GM12878 (cell line): ENCODE measurements around the gene AKT1S1. TPM values are rescaled to one million over a fixed set of nuclear protein-coding genes. Genes with fewer than 3 reads are reported as not detected.

Experiments
- ATAC-seq: fragments of 200-7000 bp; cut with Tn5 transposase; 3 replicates; pipeline ENCODE4 v1.9.1; 2020; ENCODE audit warnings: mild to moderate bottlenecking, moderate library complexity
- BruUV-seq: library from RNA; stranded (reverse); fragments of 400-500 nt; replicated peaks from 2 replicates; lab custom pipeline; 2021; lab: Mats Ljungman, UMichigan
- CTCF ChIA-PET: fragments of 300-600 bp; sonication (Branson Sonifier 250); formaldehyde crosslinking; extraction: SDS; loops from one replicate; lab custom pipeline; 2021; ENCODE audit warnings: inconsistent platforms; lab: Yijun Ruan, JAX
- POLR2A ChIA-PET: fragments of 350-600 bp; formaldehyde crosslinking; extraction: SDS; loops from one replicate; lab custom pipeline; 2021; ENCODE audit warnings: inconsistent platforms; lab: Charles Lee
- RAD21 ChIA-PET: fragments of 300-600 bp; sonication (Branson Sonifier 250); formaldehyde crosslinking; loops from one replicate; lab custom pipeline; 2023; ENCODE audit warnings: antibody characterized with exemption; ENCODE audit not compliant: unreplicated experiment; lab: Charles Lee
- SMC1A ChIA-PET: fragments of 300-600 bp; sonication (Branson Sonifier 250); formaldehyde crosslinking; loops from one replicate; lab custom pipeline; 2023; ENCODE audit not compliant: unreplicated experiment, uncharacterized antibody; lab: Charles Lee
- DNase-seq: peaks from one replicate; pipeline ENCODE4 v3.0.0-alpha.2; 2011; ENCODE audit warnings: low read depth, low spot score
- FAIRE-seq: peaks from 3 replicates; lab custom pipeline; 2011; peaks lifted over from hg19 to GRCh38; lab: Jason Lieb, UNC
- H2AFZ ChIP-seq: 2 replicates; pipeline ENCODE4 v1.6.0; 2011; ENCODE audit warnings: low read depth, low read length, control low read depth; ENCODE audit not compliant: control insufficient read depth
- H3K27ac ChIP-seq: 2 replicates; pipeline ENCODE4 v1.5.1; 2011; ENCODE audit warnings: control low read depth; ENCODE audit not compliant: control insufficient read depth, insufficient read depth
- H3K27me3 ChIP-seq, 2 experiments: replicated peaks in 1 of 2; 2 replicates each; pipeline versions ENCODE4 v1.6.0 to v1.6.1; 2011; ENCODE audit warnings: low read length in 1 of 2; ENCODE audit not compliant: control insufficient read depth in 2 of 2, insufficient read depth in 2 of 2
- H3K36me3 ChIP-seq, 2 experiments: 2 replicates each; pipeline ENCODE4 v1.5.1; 2011; ENCODE audit warnings: low read length in 1 of 2; ENCODE audit not compliant: control insufficient read depth in 2 of 2, insufficient read depth in 2 of 2
- H3K4me1 ChIP-seq: 2 replicates; pipeline ENCODE4 v1.6.1; 2011; ENCODE audit warnings: mild to moderate bottlenecking, low read length, moderate library complexity, mixed read lengths; ENCODE audit not compliant: control insufficient read depth, insufficient read depth
- H3K4me2 ChIP-seq: 2 replicates; pipeline ENCODE4 v1.6.0; 2011; ENCODE audit warnings: control low read depth; ENCODE audit not compliant: control insufficient read depth, insufficient read depth
- H3K4me3 ChIP-seq: fragments of 200-600 bp; sonication (generic); 2 replicates; pipeline ENCODE4 v1.5.1; 2016
- H3K79me2 ChIP-seq: 2 replicates; pipeline ENCODE4 v1.6.0; 2011; ENCODE audit warnings: low read length; ENCODE audit not compliant: control insufficient read depth, insufficient read depth
- H3K9ac ChIP-seq: 2 replicates; pipeline ENCODE4 v1.8.0; 2011; ENCODE audit warnings: low read length, control low read depth, mixed read lengths; ENCODE audit not compliant: control insufficient read depth, insufficient read depth
- H3K9me3 ChIP-seq: replicated peaks from 3 replicates; pipeline ENCODE4 v1.5.1; 2011; ENCODE audit warnings: mild to moderate bottlenecking, low read length; ENCODE audit not compliant: control insufficient read depth, insufficient read depth
- H4K20me1 ChIP-seq: 2 replicates; pipeline ENCODE4 v1.6.0; 2011; ENCODE audit not compliant: control insufficient read depth, insufficient read depth
- E2F4 ChIP-seq: IDR thresholded peaks from 2 replicates; pipeline ENCODE4 v1.6.1; 2012; ENCODE audit warnings: low read depth, low read length, improper control_type of control experiment
- HDGF ChIP-seq: fragments of 450-650 bp; IDR thresholded peaks from 2 replicates; pipeline ENCODE4 v1.6.1; 2016; ENCODE audit warnings: antibody characterized with exemption
- POLR2A ChIP-seq: IDR thresholded peaks from 2 replicates; pipeline ENCODE4 v1.6.1; 2011; ENCODE audit warnings: low read depth, mild to moderate bottlenecking, low read length
- POLR2AphosphoS2 ChIP-seq: IDR thresholded peaks from 2 replicates; pipeline ENCODE4 v1.6.1; 2011; ENCODE audit warnings: low read depth, mild to moderate bottlenecking, low read length, improper control_type of control experiment, moderate library complexity
- POLR2AphosphoS5 ChIP-seq: IDR thresholded peaks from 2 replicates; pipeline ENCODE4 v1.6.1; 2011; ENCODE audit warnings: mild to moderate bottlenecking, low read length, inconsistent platforms
- whole genome bisulfite sequencing: methylation state at CpG from one replicate; pipeline ENCODE4 v1.1.6; 2016; ENCODE audit warnings: low lambda C conversion rate; ENCODE audit not compliant: insufficient replicate concordance, insufficient coverage; ENCODE audit errors: missing lambda C conversion rate; 5-methylcytosine and 5-hydroxymethylcytosine counted together
- in situ Hi-C: fragments of 300-500 bp; cut with MboI; formaldehyde crosslinking; loops from 9 replicates; pipeline ENCODE4 v1.14.3; 2018; ENCODE audit warnings: mixed read lengths
- intact Hi-C: fragments of 100-400 bp; cut with micrococcal nuclease; formaldehyde crosslinking; loops from one replicate; pipeline ENCODE4 v1.14.2; 2022; ENCODE audit not compliant: unreplicated experiment
- polyA plus RNA-seq, 11 experiments: library from polyadenylated mRNA; depleted of rRNA in 4 of 11; unstranded in 6 of 11; stranded (reverse) in 5 of 11; fragments of >200 nt; fragmentation: Nextera tagmentation in 4 of 11; fragmentation: Illumina TruSeq in 1 of 11; extraction: Ambion mirVana in 4 of 11; extraction: Trizol in 1 of 11; gene quantifications; 1 replicate in 1 of 11; 2 replicates in 10 of 11; pipeline versions ENCODE4 v1.2.1 to v1.2.3, GENCODE V29; 2011 to 2016; ENCODE audit warnings: inconsistent platforms in 2 of 11, missing spikeins in 2 of 11, low read depth in 1 of 11
- total RNA-seq, 4 experiments: library from RNA; depleted of rRNA in 3 of 4; stranded (reverse); fragments of >200 nt in 3 of 4; fragmentation: Illumina TruSeq in 1 of 4; extraction: Trizol in 1 of 4; gene quantifications; 2 replicates each; pipeline versions ENCODE4 v1.2.1 to v1.2.3, GENCODE V29; 2013 to 2021

AKT1S1 gene
- total and polyA plus RNA-seq, 10 of the 15 experiments (the other 5 are each of a cell fraction or from before 2014, with no cell fraction given) = 0.43 to 23.0 (median 12.3) TPM

DNA sequence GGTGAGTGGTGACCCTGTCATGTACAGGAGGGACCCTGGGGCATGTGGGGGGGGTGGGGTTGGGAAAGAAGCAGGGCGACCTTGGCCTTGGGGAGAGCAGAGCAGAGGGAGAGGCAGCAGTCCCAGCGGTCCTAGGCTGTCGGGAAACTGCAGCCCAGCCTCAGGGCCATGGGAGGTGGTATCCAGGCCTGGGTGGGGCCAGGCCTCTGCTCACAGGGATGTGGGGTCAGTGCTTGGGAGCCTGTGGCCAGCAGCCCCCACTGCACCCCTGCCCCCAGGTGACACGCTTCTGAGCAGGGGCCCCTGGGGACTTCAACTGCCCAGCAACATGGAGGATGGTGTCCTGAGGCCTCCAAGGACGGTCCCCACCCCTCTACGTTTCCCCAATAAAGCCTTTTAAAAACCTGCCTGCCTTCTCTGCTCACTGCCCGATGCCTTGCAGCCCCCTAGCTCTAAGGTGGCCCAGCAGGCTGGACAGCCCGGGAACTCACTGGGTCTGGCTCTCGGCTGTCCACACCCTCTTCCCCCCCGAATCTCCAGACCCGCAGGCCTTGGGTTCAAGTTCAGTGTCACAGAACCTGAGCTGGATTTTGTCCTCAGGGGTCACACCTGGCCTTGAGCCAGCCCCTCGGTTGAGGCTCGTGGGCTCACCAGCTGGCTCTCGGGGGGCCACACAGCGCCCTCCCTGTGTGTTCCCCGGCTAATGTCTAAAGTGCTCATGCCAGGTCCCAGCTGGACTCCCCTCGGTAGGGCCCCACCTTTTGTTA, 16.6 kb downstream of the AKT1S1 start:
- Histone ChIP-seq H3K27ac (no peak overlapping the region), H3K36me3 (peaks cover 9 to 32% of the 10 kb centered on the region in 2 experiments), H3K4me3 (no peak overlapping the region), H3K9me3 (no peaks in the 10 kb centered on the region), H3K27me3 (no peaks in the 10 kb centered on the region), H3K4me2 (no peak overlapping the region), H4K20me1 (no peaks in the 10 kb centered on the region), H3K9ac (no peak overlapping the region), H2AFZ (no peak overlapping the region), H3K4me1 (no peaks in the 10 kb centered on the region), H3K79me2 (peaks cover 3% of the 10 kb centered on the region)
- ChIA-PET POLR2A (no interaction called here), SMC1A (no interaction called here), CTCF (no interaction called here), RAD21 (no interaction called here)
- BruUV-seq = no TSS peak
- intact Hi-C loops (no loop called here), in situ Hi-C loops (no loop called here)
- TF ChIP-seq POLR2A (peak; percentile 51; the same call in 1 of the 2 replicates), HDGF (no peak), POLR2AphosphoS5 (peak; percentile 58), POLR2AphosphoS2 (0 out of 2 replicates have a peak, but pooled peaks have one; percentile 22)
- 74% methylated on average over 17 of the region's 17 CpGs for WGBS
- ATAC-seq = no peak
- no peak for FAIRE-seq
- no peak for DNase-seq

DNA sequence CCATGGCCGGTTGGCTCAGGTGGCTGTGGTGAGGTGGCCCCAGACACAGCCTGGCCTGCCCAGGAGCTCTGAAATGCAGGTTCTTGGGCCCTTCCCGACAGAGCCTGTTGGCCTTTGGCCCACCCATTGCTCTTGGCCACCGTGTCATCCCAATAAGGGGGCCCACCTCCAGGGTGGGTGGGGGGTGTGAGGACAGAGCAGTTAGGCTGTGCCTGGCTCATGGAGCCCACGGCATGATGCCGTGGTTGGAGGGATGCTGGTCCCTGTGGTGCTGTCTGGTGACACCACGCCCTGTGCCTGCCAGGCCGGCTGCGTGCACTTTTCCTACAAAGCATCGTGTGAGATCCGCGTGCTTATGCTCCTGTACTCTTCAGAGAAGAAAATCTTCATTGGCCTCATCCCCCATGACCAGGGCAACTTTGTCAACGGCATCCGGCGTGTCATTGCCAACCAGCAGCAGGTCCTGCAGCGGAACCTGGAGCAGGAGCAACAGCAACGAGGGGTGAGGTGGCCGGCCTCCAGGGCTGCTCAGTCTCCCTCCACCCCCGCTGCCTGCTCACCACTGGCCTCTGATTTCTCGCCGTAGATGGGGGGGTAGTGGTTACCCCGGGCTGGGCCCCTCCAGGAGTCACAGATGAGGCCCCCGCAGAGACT, 17.3 kb downstream of the AKT1S1 start:
- Histone ChIP-seq H3K9ac (no peak overlapping the region), H3K27ac (no peak overlapping the region), H3K4me3 (no peak overlapping the region), H3K36me3 (peaks cover 8 to 29% of the 10 kb centered on the region in 2 experiments), H3K4me1 (no peaks in the 10 kb centered on the region), H3K4me2 (no peak overlapping the region), H3K27me3 (no peaks in the 10 kb centered on the region), H3K9me3 (no peaks in the 10 kb centered on the region), H2AFZ (no peak overlapping the region), H4K20me1 (no peaks in the 10 kb centered on the region), H3K79me2 (no peaks in the 10 kb centered on the region; the same call in none of the 2 replicates)
- FAIRE-seq = no peak
- TF ChIP-seq POLR2A (peak; percentile 47), E2F4 (no peak)
- in situ Hi-C loops = no loop called here
- ChIA-PET SMC1A (no interaction called here), POLR2A (interaction anchor here (1.8 kb wide), 1 partner anchor 9 kb away, joined by 7 read pairs; no protein-coding TSS in a partner anchor), CTCF (no interaction called here), RAD21 (no interaction called here)
- DNase-seq = no peak
- BruUV-seq = no TSS peak
- ATAC-seq = no peak
- 92% methylated on average over 22 of the region's 22 CpGs for WGBS
- intact Hi-C loops = no loop called here
